ENCODE data around the gene GPR143. TPM values are rescaled to one million over a fixed set of nuclear protein-coding genes. Genes with fewer than 3 reads are reported as not detected.

Gene GPR143
- total and polyA plus RNA-seq, 9 donors: 0.39 to 1.5 (median 0.69) TPM

- Histone ChIP-seq H3K4me3 (ENCODE audit: low read length) (no peak overlapping the region), H3K27me3 (ENCODE audit: control insufficient read depth, insufficient read depth, low read length) (peaks cover 10% of the 10 kb centered on the region), H3K36me3 (ENCODE audit: control insufficient read depth, insufficient read depth, low read length) (no peaks in the 10 kb centered on the region), H3K27ac (ENCODE audit: low read length) (peak overlapping the region; percentile 65), H3K9me3 (replicated peaks; ENCODE audit: control insufficient read depth, low read depth, low read length) (no peaks in the 10 kb centered on the region), H3K4me1 (ENCODE audit: control insufficient read depth, insufficient read depth, low read length) (peaks cover 5% of the 10 kb centered on the region)
- WGBS (ENCODE audit: insufficient coverage): 68% methylated on average over 4 of the region's 11 CpGs
- peak; percentile 25 for DNase-seq
Observed at GRCh38 chrX:9745417-9746115, 20.1 kb downstream of the GPR143 start.

- Histone ChIP-seq H3K36me3 (ENCODE audit: control insufficient read depth, insufficient read depth, low read length) (no peaks in the 10 kb centered on the region), H3K4me1 (ENCODE audit: control insufficient read depth, insufficient read depth, low read length) (no peaks in the 10 kb centered on the region), H3K4me3 (ENCODE audit: low read length) (no peak overlapping the region), H3K9me3 (replicated peaks; ENCODE audit: control insufficient read depth, low read depth, low read length) (no peaks in the 10 kb centered on the region), H3K27ac (ENCODE audit: low read length) (no peak overlapping the region), H3K27me3 (ENCODE audit: control insufficient read depth, insufficient read depth, low read length) (peaks cover 6% of the 10 kb centered on the region)
- WGBS (ENCODE audit: insufficient coverage): 77% methylated on average over 3 of the region's 5 CpGs
- no peak for DNase-seq
Observed at GRCh38 chrX:9739130-9739529, 26.5 kb downstream of the GPR143 start.

- no peaks in the 10 kb centered on the region for H3K9me3 ChIP-seq (replicated peaks; ENCODE audit: control insufficient read depth, low read depth, low read length)
- no peak for DNase-seq
- 42% methylated on average over 2 of the region's 3 CpGs for WGBS (ENCODE audit: insufficient coverage)
- peaks cover 6% of the 10 kb centered on the region for H3K27me3 ChIP-seq (ENCODE audit: control insufficient read depth, insufficient read depth, low read length)
- no peaks in the 10 kb centered on the region for H3K36me3 ChIP-seq (ENCODE audit: control insufficient read depth, insufficient read depth, low read length)
- H3K4me1 ChIP-seq (ENCODE audit: control insufficient read depth, insufficient read depth, low read length): no peaks in the 10 kb centered on the region
- no peak overlapping the region for H3K4me3 ChIP-seq (ENCODE audit: low read length)
- H3K27ac ChIP-seq (ENCODE audit: low read length): no peak overlapping the region
Observed at GRCh38 chrX:9738151-9738550, 27.5 kb downstream of the GPR143 start.

GRCh38 chrX:9737363-9737762 is 28.3 kb downstream of the GPR143 start:
- 31% methylated on average over 2 of the region's 7 CpGs for WGBS (ENCODE audit: insufficient coverage)

GRCh38 chrX:9730752-9731151 is 34.9 kb downstream of the GPR143 start:
- Histone ChIP-seq H3K36me3 (ENCODE audit: control insufficient read depth, insufficient read depth, low read length) (no peaks in the 10 kb centered on the region), H3K4me3 (ENCODE audit: low read length) (no peak overlapping the region), H3K4me1 (ENCODE audit: control insufficient read depth, insufficient read depth, low read length) (no peaks in the 10 kb centered on the region), H3K27me3 (ENCODE audit: control insufficient read depth, insufficient read depth, low read length) (peaks cover 5% of the 10 kb centered on the region), H3K9me3 (replicated peaks; ENCODE audit: control insufficient read depth, low read depth, low read length) (peaks cover 20% of the 10 kb centered on the region), H3K27ac (ENCODE audit: low read length) (no peak overlapping the region)
- DNase-seq: no peak
- no CpG with 5 or more reads among the region's 1 CpG for WGBS (ENCODE audit: insufficient coverage)

More at GRCh38 chrX:9737363-9737762, 28.3 kb downstream of the GPR143 start:
- no peak overlapping the region for H3K4me3 ChIP-seq (ENCODE audit: low read length)
- no peak overlapping the region for H3K27ac ChIP-seq (ENCODE audit: low read length)
- no peak for DNase-seq
- no peaks in the 10 kb centered on the region for H3K4me1 ChIP-seq (ENCODE audit: control insufficient read depth, insufficient read depth, low read length)
- H3K27me3 ChIP-seq (ENCODE audit: control insufficient read depth, insufficient read depth, low read length): peaks cover 6% of the 10 kb centered on the region
- no peaks in the 10 kb centered on the region for H3K36me3 ChIP-seq (ENCODE audit: control insufficient read depth, insufficient read depth, low read length)
- peaks cover 2% of the 10 kb centered on the region for H3K9me3 ChIP-seq (replicated peaks; ENCODE audit: control insufficient read depth, low read depth, low read length)

- no peak for DNase-seq
- no peaks in the 10 kb centered on the region for H3K36me3 ChIP-seq (ENCODE audit: control insufficient read depth, insufficient read depth, low read length)
- H3K27ac ChIP-seq (ENCODE audit: low read length): no peak overlapping the region
- H3K4me3 ChIP-seq (ENCODE audit: low read length): no peak overlapping the region
- H3K9me3 ChIP-seq (replicated peaks; ENCODE audit: control insufficient read depth, low read depth, low read length): peaks cover 20% of the 10 kb centered on the region
- H3K4me1 ChIP-seq (ENCODE audit: control insufficient read depth, insufficient read depth, low read length): no peaks in the 10 kb centered on the region
- peaks cover 5% of the 10 kb centered on the region for H3K27me3 ChIP-seq (ENCODE audit: control insufficient read depth, insufficient read depth, low read length)
- no CpG with 5 or more reads among the region's 3 CpGs for WGBS (ENCODE audit: insufficient coverage)
Observed at GRCh38 chrX:9730078-9730477, 35.6 kb downstream of the GPR143 start.

- Histone ChIP-seq H3K4me3 (ENCODE audit: low read length) (no peak overlapping the region), H3K27ac (ENCODE audit: low read length) (no peak overlapping the region), H3K27me3 (ENCODE audit: control insufficient read depth, insufficient read depth, low read length) (peaks cover 5% of the 10 kb centered on the region), H3K9me3 (replicated peaks; ENCODE audit: control insufficient read depth, low read depth, low read length) (peaks cover 20% of the 10 kb centered on the region), H3K36me3 (ENCODE audit: control insufficient read depth, insufficient read depth, low read length) (no peaks in the 10 kb centered on the region), H3K4me1 (ENCODE audit: control insufficient read depth, insufficient read depth, low read length) (no peaks in the 10 kb centered on the region)
- no peak for DNase-seq
- WGBS (ENCODE audit: insufficient coverage): 53% methylated on average over 4 of the region's 5 CpGs
Observed at GRCh38 chrX:9729171-9729885, 36.3 kb downstream of the GPR143 start.

GRCh38 chrX:9728261-9728660 is 37.4 kb downstream of the GPR143 start:
- H3K4me1 ChIP-seq (ENCODE audit: control insufficient read depth, insufficient read depth, low read length): no peaks in the 10 kb centered on the region
- H3K36me3 ChIP-seq (ENCODE audit: control insufficient read depth, insufficient read depth, low read length): no peaks in the 10 kb centered on the region
- H3K27me3 ChIP-seq (ENCODE audit: control insufficient read depth, insufficient read depth, low read length): peaks cover 5% of the 10 kb centered on the region
- H3K9me3 ChIP-seq (replicated peaks; ENCODE audit: control insufficient read depth, low read depth, low read length): peaks cover 25% of the 10 kb centered on the region
- no CpG with 5 or more reads among the region's 3 CpGs for WGBS (ENCODE audit: insufficient coverage)
- DNase-seq: no peak
- no peak overlapping the region for H3K4me3 ChIP-seq (ENCODE audit: low read length)
- H3K27ac ChIP-seq (ENCODE audit: low read length): no peak overlapping the region

GRCh38 chrX:9724711-9725110 is 40.9 kb downstream of the GPR143 start:
- H3K36me3 ChIP-seq (ENCODE audit: control insufficient read depth, insufficient read depth, low read length): no peaks in the 10 kb centered on the region
- no peak overlapping the region for H3K4me3 ChIP-seq (ENCODE audit: low read length)
- H3K9me3 ChIP-seq (replicated peaks; ENCODE audit: control insufficient read depth, low read depth, low read length): peaks cover 40% of the 10 kb centered on the region
- peaks cover 11% of the 10 kb centered on the region for H3K27me3 ChIP-seq (ENCODE audit: control insufficient read depth, insufficient read depth, low read length)
- no peaks in the 10 kb centered on the region for H3K4me1 ChIP-seq (ENCODE audit: control insufficient read depth, insufficient read depth, low read length)
- H3K27ac ChIP-seq (ENCODE audit: low read length): no peak overlapping the region
- no peak for DNase-seq
- no CpG with 5 or more reads among the region's 2 CpGs for WGBS (ENCODE audit: insufficient coverage)

- H3K27ac ChIP-seq (ENCODE audit: low read length): no peak overlapping the region
- H3K27me3 ChIP-seq (ENCODE audit: control insufficient read depth, insufficient read depth, low read length): peaks cover 6% of the 10 kb centered on the region
- peaks cover 38% of the 10 kb centered on the region for H3K36me3 ChIP-seq (ENCODE audit: control insufficient read depth, insufficient read depth, low read length)
- no peaks in the 10 kb centered on the region for H3K4me1 ChIP-seq (ENCODE audit: control insufficient read depth, insufficient read depth, low read length)
- H3K4me3 ChIP-seq (ENCODE audit: low read length): no peak overlapping the region
- DNase-seq: no peak
- 94% methylated on average over 18 of the region's 21 CpGs for WGBS (ENCODE audit: insufficient coverage)
- peaks cover 14% of the 10 kb centered on the region for H3K9me3 ChIP-seq (replicated peaks; ENCODE audit: control insufficient read depth, low read depth, low read length)
Observed at GRCh38 chrX:9717376-9717775, 48.3 kb downstream of the GPR143 start.
